ENCODE data around the gene KCNQ1.

DNA sequence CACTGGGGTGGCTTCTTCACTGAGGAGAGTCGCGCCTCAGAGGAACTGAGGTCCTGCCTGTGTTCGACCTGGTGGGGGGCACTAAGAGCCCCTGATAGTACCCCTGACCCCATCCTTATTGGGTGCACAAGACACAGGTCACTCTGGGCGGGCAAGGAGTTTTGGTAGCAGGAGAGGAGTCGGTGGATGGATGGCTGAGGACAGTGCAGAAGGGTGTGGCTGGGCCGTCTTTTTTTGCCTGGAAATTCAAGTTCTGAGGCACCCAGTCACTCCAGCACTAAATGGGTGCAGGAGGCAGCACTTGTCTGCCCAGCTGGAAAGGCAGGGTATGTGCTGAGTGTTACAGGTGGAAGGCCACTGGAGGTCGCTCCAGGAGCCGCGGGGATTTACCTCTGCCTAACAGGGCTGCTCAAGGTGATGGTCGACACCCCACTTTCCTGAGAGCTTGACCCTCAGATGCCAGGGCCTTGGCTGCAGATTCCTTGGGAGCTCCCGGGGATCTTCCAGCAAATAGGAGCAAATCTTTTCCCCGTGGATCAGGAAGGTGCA lies 43.3 kb upstream of the KCNQ1 start:
- TF ChIP-seq, protein P1, sequence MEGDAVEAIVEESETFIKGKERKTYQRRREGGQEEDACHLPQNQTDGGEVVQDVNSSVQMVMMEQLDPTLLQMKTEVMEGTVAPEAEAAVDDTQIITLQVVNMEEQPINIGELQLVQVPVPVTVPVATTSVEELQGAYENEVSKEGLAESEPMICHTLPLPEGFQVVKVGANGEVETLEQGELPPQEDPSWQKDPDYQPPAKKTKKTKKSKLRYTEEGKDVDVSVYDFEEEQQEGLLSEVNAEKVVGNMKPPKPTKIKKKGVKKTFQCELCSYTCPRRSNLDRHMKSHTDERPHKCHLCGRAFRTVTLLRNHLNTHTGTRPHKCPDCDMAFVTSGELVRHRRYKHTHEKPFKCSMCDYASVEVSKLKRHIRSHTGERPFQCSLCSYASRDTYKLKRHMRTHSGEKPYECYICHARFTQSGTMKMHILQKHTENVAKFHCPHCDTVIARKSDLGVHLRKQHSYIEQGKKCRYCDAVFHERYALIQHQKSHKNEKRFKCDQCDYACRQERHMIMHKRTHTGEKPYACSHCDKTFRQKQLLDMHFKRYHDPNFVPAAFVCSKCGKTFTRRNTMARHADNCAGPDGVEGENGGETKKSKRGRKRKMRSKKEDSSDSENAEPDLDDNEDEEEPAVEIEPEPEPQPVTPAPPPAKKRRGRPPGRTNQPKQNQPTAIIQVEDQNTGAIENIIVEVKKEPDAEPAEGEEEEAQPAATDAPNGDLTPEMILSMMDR (IDR thresholded peaks at IDR 0.05): no peak
- TF ChIP-seq POLR2A (IDR thresholded peaks at IDR 0.05): no peak

Data from lower leg skin (tissue), 3 donors.